ENCODE data around the gene BPIFB1. TPM values are rescaled to one million over a fixed set of nuclear protein-coding genes. Genes with fewer than 3 reads are reported as not detected.

Gene BPIFB1
- total RNA-seq, 1 donor from 2014 or later, result not detected

DNA sequence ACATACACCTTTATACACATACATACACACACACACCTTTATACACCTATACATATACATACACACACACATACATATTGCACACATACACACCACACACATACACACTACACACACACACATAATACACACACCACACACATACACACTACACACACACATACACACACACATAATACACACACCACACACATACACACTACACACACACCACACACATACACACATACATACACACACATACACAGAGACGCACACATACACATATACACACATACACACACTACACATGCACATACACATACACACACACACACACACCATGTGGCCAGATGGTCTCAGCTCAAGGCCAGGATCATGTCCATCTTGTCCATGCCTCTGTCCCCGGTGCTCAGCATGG lies 25.7 kb downstream of the BPIFB1 start:
- Mint-ChIP-seq H3K4me1 (ENCODE audit: low read depth) (no peaks in the 10 kb centered on the region), H3K27ac (no peak overlapping the region), H3K9me3 (no peaks in the 10 kb centered on the region), H3K4me3 (ENCODE audit: low read depth) (no peak overlapping the region), H3K27me3 (ENCODE audit: low read depth) (no peaks in the 10 kb centered on the region), H3K36me3 (ENCODE audit: low read depth) (no peaks in the 10 kb centered on the region)
- DNase-seq (ENCODE audit: low spot score), result no peak
- intact Hi-C loops (cut with micrococcal nuclease), result no loop called here

DNA sequence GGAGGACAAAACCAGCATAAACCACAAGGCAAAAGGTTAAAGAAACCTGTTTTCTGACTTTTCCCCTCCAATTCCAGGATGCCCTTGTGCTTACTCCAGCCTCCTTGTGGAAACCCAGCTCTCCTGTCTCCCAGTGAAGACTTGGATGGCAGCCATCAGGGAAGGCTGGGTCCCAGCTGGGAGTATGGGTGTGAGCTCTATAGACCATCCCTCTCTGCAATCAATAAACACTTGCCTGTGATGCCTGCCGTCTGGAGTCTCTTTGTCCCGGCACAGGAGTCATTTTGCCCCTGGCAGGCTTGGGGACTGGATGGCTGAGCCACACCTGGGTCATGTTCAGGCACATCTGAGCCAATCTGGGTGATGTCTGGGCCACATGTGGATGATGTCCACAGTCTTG lies 26.6 kb downstream of the BPIFB1 start:
- H3K36me3 Mint-ChIP-seq (ENCODE audit: low read depth), result no peaks in the 10 kb centered on the region
- no peaks in the 10 kb centered on the region for H3K4me1 Mint-ChIP-seq (ENCODE audit: low read depth)
- no peak overlapping the region for H3K27ac Mint-ChIP-seq
- no peak for DNase-seq (ENCODE audit: low spot score)
- H3K9me3 Mint-ChIP-seq, result no peaks in the 10 kb centered on the region
- intact Hi-C loops (cut with micrococcal nuclease), result no loop called here
- no peak overlapping the region for H3K4me3 Mint-ChIP-seq (ENCODE audit: low read depth)
- H3K27me3 Mint-ChIP-seq (ENCODE audit: low read depth), result no peaks in the 10 kb centered on the region

DNA sequence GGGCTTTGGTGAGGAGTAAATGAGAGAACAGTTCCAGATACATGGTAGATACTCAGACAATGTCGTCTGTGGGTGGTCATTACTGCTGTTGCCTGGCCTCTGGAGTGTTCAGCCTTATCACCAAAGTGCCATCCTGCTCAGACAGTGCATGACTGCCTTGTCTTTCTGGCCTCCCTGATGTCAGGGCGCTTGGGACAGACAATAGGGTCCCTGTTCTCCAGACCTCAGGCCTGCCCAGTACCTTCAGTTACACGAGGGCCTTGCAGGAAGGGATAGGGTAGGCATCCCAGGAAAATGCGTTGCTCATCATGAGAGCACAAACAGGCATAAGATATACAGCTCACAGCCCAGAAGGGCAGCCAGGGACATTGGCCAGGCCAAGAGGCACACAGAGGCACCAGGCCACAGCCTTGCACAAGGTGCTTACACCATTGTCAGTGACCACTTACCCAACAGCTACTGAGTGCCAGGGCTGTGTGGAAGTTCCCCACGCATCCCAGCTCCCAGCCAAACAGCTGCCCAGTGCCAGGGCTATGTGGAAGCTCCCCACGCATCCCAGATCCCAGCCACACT lies 27.4 kb downstream of the BPIFB1 start:
- H3K9me3 Mint-ChIP-seq, result no peaks in the 10 kb centered on the region
- no peaks in the 10 kb centered on the region for H3K36me3 Mint-ChIP-seq (ENCODE audit: low read depth)
- no peaks in the 10 kb centered on the region for H3K27me3 Mint-ChIP-seq (ENCODE audit: low read depth)
- intact Hi-C loops (cut with micrococcal nuclease), result no loop called here
- H3K27ac Mint-ChIP-seq, result no peak overlapping the region
- H3K4me3 Mint-ChIP-seq (ENCODE audit: low read depth), result no peak overlapping the region
- no peak for DNase-seq (ENCODE audit: low spot score)
- H3K4me1 Mint-ChIP-seq (ENCODE audit: low read depth), result no peaks in the 10 kb centered on the region

DNA sequence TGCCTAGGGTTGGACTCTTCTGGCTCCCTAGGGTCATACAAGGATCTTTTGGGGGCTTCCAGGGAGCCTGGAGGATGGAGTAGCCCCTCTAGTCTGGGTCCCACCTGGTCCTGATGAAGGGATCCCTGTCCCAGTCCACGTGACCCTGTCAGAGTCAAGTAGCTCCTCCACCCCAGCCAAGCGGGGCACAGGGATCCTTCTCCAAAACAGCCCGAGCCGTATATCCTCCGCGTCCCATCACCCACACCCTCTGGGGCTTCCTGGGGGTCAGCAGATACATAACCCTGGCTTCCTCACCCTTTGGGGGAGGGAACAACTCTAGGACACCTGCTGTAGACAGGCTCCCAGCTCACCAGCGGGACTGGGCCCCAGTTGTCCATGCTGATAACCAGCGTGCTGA lies 28.0 kb downstream of the BPIFB1 start:
- no peak for DNase-seq (ENCODE audit: low spot score)
- Mint-ChIP-seq H3K9me3 (no peaks in the 10 kb centered on the region), H3K36me3 (ENCODE audit: low read depth) (no peaks in the 10 kb centered on the region), H3K27me3 (ENCODE audit: low read depth) (no peaks in the 10 kb centered on the region), H3K4me3 (ENCODE audit: low read depth) (no peak overlapping the region), H3K4me1 (ENCODE audit: low read depth) (no peaks in the 10 kb centered on the region), H3K27ac (no peak overlapping the region)
- intact Hi-C loops (cut with micrococcal nuclease), result no loop called here

DNA sequence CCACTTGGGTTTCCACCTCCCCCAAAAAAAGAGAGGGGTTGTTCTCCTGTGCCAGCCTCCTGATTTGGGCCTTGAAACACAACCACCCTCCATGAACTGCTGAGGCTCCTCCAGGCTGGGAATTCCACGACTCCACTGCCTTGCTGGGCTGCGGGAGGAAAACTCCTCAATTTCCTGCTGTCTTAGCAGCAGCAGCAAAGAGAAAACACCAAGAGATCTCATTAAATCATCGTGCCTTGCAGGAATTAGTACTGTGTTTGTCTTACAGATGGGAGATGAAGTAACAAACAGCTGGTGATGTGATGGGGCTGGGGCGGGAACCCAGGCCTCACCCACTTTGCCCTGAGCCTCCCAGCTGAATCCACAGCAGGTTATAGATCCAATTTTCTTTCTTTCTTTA lies 29.0 kb downstream of the BPIFB1 start:
- Mint-ChIP-seq H3K4me1 (ENCODE audit: low read depth) (no peaks in the 10 kb centered on the region), H3K27me3 (ENCODE audit: low read depth) (no peaks in the 10 kb centered on the region), H3K4me3 (ENCODE audit: low read depth) (no peak overlapping the region), H3K36me3 (ENCODE audit: low read depth) (no peaks in the 10 kb centered on the region), H3K9me3 (no peaks in the 10 kb centered on the region), H3K27ac (no peak overlapping the region)
- intact Hi-C loops (cut with micrococcal nuclease), result no loop called here
- DNase-seq (ENCODE audit: low spot score), result no peak

DNA sequence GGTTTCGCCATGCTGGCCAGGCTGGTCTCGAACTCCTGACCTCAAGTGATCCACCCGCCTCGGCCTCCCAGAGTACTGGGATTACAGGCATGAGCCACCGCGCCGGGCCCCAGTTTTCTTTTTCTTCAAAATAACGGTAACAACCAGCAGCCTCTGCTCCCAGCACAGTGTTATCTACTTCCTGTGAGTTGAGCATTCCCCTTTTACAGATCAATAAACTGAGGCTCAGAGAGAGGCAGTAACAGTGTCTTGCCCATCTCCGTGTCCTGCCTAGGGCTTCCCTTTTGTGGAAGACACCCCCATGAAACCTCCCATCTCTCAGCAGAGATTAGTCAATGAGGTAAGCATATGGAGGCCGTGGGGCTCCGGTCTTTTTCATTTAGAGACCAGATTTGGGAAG lies 29.6 kb downstream of the BPIFB1 start:
- Mint-ChIP-seq H3K4me1 (ENCODE audit: low read depth) (no peaks in the 10 kb centered on the region), H3K27ac (no peak overlapping the region), H3K4me3 (ENCODE audit: low read depth) (no peak overlapping the region), H3K36me3 (ENCODE audit: low read depth) (no peaks in the 10 kb centered on the region), H3K27me3 (ENCODE audit: low read depth) (peaks cover 1% of the 10 kb centered on the region), H3K9me3 (no peaks in the 10 kb centered on the region)
- intact Hi-C loops (cut with micrococcal nuclease), result no loop called here
- DNase-seq (ENCODE audit: low spot score), result no peak

DNA sequence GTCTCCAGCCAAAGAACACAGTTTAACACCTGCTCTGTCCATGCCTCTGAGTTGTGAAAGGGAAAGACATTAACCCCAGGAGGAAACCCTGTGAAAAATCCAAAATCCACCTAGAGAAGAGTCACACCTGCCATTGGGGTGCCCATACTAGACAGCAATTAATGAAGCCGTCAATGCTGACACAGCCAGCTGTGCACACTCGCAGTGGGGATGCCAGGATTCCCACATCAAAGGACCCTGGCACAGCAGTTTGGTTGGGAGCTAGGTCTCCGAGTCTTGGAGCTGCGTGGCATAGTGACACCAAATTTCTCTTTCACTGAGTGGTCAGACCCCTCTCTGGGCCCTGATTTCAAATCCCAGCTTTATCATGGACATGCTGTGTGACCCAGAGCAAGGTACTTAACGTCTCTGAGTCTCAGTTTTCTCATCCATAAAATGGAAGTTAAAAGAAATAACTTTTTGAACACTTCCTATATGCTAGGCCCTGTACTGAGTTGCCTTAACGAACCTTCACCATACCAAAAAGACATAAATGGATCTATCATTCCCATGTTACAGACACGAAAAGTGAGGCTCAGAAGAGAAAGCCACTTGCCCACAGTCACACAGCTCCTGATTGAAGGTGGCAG lies 30.8 kb downstream of the BPIFB1 start:
- H3K36me3 Mint-ChIP-seq (ENCODE audit: low read depth), result no peaks in the 10 kb centered on the region
- no peaks in the 10 kb centered on the region for H3K9me3 Mint-ChIP-seq
- H3K4me1 Mint-ChIP-seq (ENCODE audit: low read depth), result no peaks in the 10 kb centered on the region
- intact Hi-C loops (cut with micrococcal nuclease), result no loop called here
- H3K27me3 Mint-ChIP-seq (ENCODE audit: low read depth), result peaks cover 3% of the 10 kb centered on the region
- H3K27ac Mint-ChIP-seq, result no peak overlapping the region
- DNase-seq (ENCODE audit: low spot score), result no peak
- H3K4me3 Mint-ChIP-seq (ENCODE audit: low read depth), result no peak overlapping the region

DNA sequence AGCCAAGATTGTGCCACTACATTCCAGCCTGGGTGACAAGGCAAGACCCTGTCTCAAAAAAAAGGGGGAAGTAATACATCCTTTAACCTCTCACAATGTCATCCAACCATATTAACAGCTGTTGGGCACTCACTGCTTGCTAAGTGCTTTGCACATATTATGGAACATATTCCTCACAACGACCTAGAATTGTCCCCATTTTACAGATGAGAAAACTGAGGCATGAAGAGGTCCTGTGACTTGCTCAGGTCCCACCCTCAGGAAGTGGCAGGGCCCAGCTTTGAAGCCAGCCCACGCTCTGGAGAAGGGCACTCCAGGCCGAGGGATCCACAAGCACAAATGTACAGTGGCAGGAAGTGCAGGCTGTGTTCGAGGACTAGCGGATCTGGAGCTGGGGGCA lies 33.3 kb downstream of the BPIFB1 start:
- Mint-ChIP-seq H3K27me3 (ENCODE audit: low read depth) (peaks cover 5% of the 10 kb centered on the region), H3K36me3 (ENCODE audit: low read depth) (no peaks in the 10 kb centered on the region)

DNA sequence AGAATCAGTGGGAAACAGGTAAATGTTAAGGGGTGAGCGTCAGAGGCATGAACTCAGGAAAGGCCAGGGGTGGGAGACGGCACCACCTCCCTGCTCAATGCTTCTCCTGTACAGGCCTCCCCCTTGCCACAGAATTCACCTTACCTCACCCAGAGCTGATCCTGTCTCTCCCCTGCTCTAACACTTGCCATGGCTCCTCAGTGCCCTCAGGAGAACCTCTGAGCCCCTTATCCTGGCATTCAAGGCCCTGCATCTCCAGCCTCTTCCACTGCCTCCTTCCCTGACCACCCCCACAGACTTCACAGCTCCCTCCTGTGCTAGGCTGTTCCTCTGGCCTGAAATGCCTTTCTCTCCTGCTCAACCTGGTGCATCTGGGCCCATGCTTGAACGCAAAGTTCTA lies 33.9 kb downstream of the BPIFB1 start:
- Mint-ChIP-seq H3K36me3 (ENCODE audit: low read depth) (no peaks in the 10 kb centered on the region), H3K4me1 (ENCODE audit: low read depth) (no peaks in the 10 kb centered on the region), H3K9me3 (no peaks in the 10 kb centered on the region), H3K27ac (no peak overlapping the region), H3K27me3 (ENCODE audit: low read depth) (peaks cover 5% of the 10 kb centered on the region), H3K4me3 (ENCODE audit: low read depth) (no peak overlapping the region)
- intact Hi-C loops (cut with micrococcal nuclease), result no loop called here
- DNase-seq (ENCODE audit: low spot score), result no peak

More for the DNA sequence above, 33.3 kb downstream of the BPIFB1 start:
- H3K27ac Mint-ChIP-seq, result no peak overlapping the region
- no peaks in the 10 kb centered on the region for H3K9me3 Mint-ChIP-seq
- no peak overlapping the region for H3K4me3 Mint-ChIP-seq (ENCODE audit: low read depth)
- no peak for DNase-seq (ENCODE audit: low spot score)
- no peaks in the 10 kb centered on the region for H3K4me1 Mint-ChIP-seq (ENCODE audit: low read depth)
- intact Hi-C loops (cut with micrococcal nuclease), result no loop called here

DNA sequence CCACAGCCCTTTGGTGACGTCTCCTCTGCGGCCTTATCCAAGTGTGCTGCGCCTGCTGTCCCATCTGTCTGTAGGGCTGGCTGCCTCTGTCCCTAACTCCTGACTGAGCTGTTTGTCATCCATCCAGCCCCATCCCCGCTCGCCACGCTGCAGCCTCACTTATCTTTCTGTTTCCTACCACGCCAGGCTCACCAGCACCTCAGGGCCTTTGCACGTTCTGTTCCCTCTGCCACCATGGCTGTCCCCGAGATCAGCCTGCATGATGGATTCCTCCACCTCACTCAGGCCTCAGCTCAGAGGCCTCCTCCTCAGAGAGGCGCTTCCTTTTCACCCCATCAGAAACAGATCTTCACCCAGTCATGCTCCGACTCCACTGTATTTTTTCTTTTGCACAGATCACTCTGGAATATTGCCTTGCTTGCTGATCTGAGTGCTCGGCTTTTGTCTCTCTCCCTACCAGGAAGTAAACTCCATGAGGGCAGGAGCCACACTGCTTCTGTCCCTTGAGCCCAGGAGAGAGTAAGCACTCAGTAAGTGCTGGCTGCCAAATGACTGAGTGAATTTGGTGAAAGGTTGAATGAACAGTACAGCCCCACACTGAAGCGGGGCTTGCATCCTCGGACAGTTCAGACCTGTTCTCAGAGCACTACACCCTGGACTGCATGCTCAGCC lies 34.5 kb downstream of the BPIFB1 start:
- intact Hi-C loops (cut with micrococcal nuclease), result no loop called here

DNA sequence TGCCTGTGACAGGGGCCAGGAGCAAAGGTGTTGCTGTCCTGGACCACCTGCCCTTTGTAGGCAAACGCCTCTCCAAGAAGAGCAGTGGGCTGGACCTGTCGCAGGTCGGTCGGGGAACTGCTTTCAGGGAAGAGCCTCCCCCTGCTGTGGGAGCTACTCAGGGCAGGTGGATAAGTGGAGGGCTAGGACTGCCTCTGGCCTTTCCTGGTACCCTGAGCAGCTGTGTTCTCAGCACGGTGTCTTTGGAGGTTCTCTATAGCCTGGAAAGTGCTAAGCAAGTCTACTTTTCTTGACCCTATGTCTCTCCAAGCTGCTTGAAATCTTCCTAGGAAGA lies 35.0 kb downstream of the BPIFB1 start:
- Mint-ChIP-seq H3K36me3 (ENCODE audit: low read depth) (no peaks in the 10 kb centered on the region), H3K27ac (no peak overlapping the region), H3K9me3 (no peaks in the 10 kb centered on the region), H3K4me3 (ENCODE audit: low read depth) (no peak overlapping the region), H3K27me3 (ENCODE audit: low read depth) (peaks cover 7% of the 10 kb centered on the region), H3K4me1 (ENCODE audit: low read depth) (no peaks in the 10 kb centered on the region)
- no peak for DNase-seq (ENCODE audit: low spot score)
- intact Hi-C loops (cut with micrococcal nuclease), result no loop called here

More for the DNA sequence above, 34.5 kb downstream of the BPIFB1 start:
- DNase-seq (ENCODE audit: low spot score), result no peak
- Mint-ChIP-seq H3K4me3 (ENCODE audit: low read depth) (no peak overlapping the region), H3K4me1 (ENCODE audit: low read depth) (no peaks in the 10 kb centered on the region), H3K27ac (no peak overlapping the region), H3K36me3 (ENCODE audit: low read depth) (no peaks in the 10 kb centered on the region), H3K9me3 (no peaks in the 10 kb centered on the region), H3K27me3 (ENCODE audit: low read depth) (peaks cover 5% of the 10 kb centered on the region)

DNA sequence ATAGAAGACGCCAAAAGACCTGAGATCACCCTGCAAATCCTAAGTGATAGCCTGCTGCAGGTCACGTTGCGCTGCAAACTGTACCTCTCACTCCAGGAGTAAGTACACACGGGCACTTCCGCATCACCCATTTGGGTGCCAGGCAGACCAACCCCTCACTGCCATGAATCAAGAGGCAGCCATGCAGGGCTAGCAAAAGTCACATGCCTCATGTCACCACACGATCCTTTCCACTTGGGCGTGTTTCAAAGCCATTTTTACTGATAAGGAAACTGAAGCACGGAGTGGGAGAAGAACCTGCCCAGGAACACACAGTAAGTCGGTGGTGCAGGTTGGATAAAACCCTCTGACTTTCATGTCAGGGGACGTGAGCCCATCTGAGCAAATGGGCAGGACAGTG lies 37.0 kb downstream of the BPIFB1 start:
- DNase-seq (ENCODE audit: low spot score), result no peak
- Mint-ChIP-seq H3K4me1 (ENCODE audit: low read depth) (no peaks in the 10 kb centered on the region), H3K27me3 (ENCODE audit: low read depth) (peaks cover 7% of the 10 kb centered on the region), H3K9me3 (no peaks in the 10 kb centered on the region), H3K27ac (no peak overlapping the region), H3K36me3 (ENCODE audit: low read depth) (no peaks in the 10 kb centered on the region), H3K4me3 (ENCODE audit: low read depth) (no peak overlapping the region)
- intact Hi-C loops (cut with micrococcal nuclease), result no loop called here

DNA sequence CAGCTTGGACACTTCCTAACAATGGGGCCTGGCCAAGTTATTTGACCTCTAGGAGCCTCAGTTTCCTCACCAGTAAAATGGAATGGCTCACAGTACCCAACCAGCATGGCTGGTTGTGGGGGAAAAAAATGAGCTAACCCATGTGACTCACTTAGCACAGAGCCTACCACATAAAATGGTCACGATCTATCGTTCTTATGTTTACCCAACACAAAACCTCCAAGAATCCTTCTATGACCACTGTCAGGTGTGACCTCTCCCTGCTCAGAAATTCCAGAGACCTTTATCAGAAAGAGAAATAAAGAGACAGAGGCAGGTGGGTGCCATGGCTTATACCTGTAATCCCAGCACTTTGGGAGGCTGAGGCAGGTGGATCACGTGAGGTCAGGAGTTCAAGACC lies 39.4 kb downstream of the BPIFB1 start:
- H3K27ac Mint-ChIP-seq, result no peak overlapping the region
- H3K4me3 Mint-ChIP-seq (ENCODE audit: low read depth), result no peak overlapping the region
- intact Hi-C loops (cut with micrococcal nuclease), result no loop called here

More for the DNA sequence above, 39.4 kb downstream of the BPIFB1 start:
- Mint-ChIP-seq H3K4me1 (ENCODE audit: low read depth) (no peaks in the 10 kb centered on the region), H3K9me3 (no peaks in the 10 kb centered on the region), H3K36me3 (ENCODE audit: low read depth) (no peaks in the 10 kb centered on the region), H3K27me3 (ENCODE audit: low read depth) (peaks cover 7% of the 10 kb centered on the region)
- no peak for DNase-seq (ENCODE audit: low spot score)

Data from activated T-helper 2 cell treated with anti-CD3 and anti-CD28 coated beads, Interferon-gamma antibody, Interleukin-2, Interleukin-4, amounts not matched to agents 10 μg/mL and 5 μg/mL and 100 μg/mL, durations not matched to agents 14 hours and 24 hours and 36 hours (primary cell).